GM18520 (cell line): ENCODE results near the gene MYT1.

ENCODE experiments used
- ATAC-seq: cut with Tn5 transposase; IDR thresholded peaks from one replicate; pipeline ENCODE4 v1.9.1; 2021; ENCODE audit not compliant: unreplicated experiment

MYT1 gene

GRCh38 chr20:64188682-64189529 lies 24.7 kb downstream of the MYT1 start:
- no peak for ATAC-seq

- ATAC-seq = no peak
These were observed 25.3 kb downstream of the MYT1 start for GRCh38 chr20:64189530-64189966.

- no peak for ATAC-seq
These were observed 25.7 kb downstream of the MYT1 start for GRCh38 chr20:64189986-64190385.

- no peak for ATAC-seq
These were observed 26.8 kb downstream of the MYT1 start for GRCh38 chr20:64191002-64191401.

- no peak for ATAC-seq
These were observed 28.2 kb downstream of the MYT1 start for GRCh38 chr20:64192406-64192805.

- ATAC-seq = no peak
These were observed 28.8 kb downstream of the MYT1 start for GRCh38 chr20:64193058-64193457.

- no peak for ATAC-seq
These were observed 30.0 kb downstream of the MYT1 start for GRCh38 chr20:64194269-64194668.

- no peak for ATAC-seq
These were observed 32.1 kb downstream of the MYT1 start for GRCh38 chr20:64196309-64196708.

GRCh38 chr20:64196847-64197306 lies 32.6 kb downstream of the MYT1 start:
- no peak for ATAC-seq

GRCh38 chr20:64198347-64198746 lies 34.1 kb downstream of the MYT1 start:
- no peak for ATAC-seq

- ATAC-seq = no peak
These were observed 35.1 kb downstream of the MYT1 start for GRCh38 chr20:64199395-64199794.

- no peak for ATAC-seq
These were observed 36.5 kb downstream of the MYT1 start for GRCh38 chr20:64200740-64201139.

- ATAC-seq = no peak
These were observed 37.4 kb downstream of the MYT1 start for GRCh38 chr20:64201653-64202052.

- no peak for ATAC-seq
These were observed 39.0 kb downstream of the MYT1 start for GRCh38 chr20:64203037-64203777.

- no peak for ATAC-seq
These were observed 41.4 kb downstream of the MYT1 start for GRCh38 chr20:64205611-64206026.

- no peak for ATAC-seq
These were observed 42.4 kb downstream of the MYT1 start for GRCh38 chr20:64206614-64207013.

GRCh38 chr20:64207641-64208590 lies 43.7 kb downstream of the MYT1 start:
- no peak for ATAC-seq

GRCh38 chr20:64209148-64209547 lies 44.9 kb downstream of the MYT1 start:
- no peak for ATAC-seq

GRCh38 chr20:64210656-64211369 lies 46.6 kb downstream of the MYT1 start:
- ATAC-seq = no peak
